HL-60 (cell line): ENCODE data around the gene MEFV.

Experiments used
- CTCF ChIP-seq: IDR thresholded peaks from one replicate; pipeline ENCODE4 v1.5.1; 2011; ENCODE audit warnings: low read length, control low read depth, inconsistent platforms; ENCODE audit not compliant: insufficient read depth
- GABPA ChIP-seq: IDR thresholded peaks from 2 replicates; pipeline ENCODE4 v1.6.1; 2012; ENCODE audit warnings: low read depth
- POLR2AphosphoS5 ChIP-seq: IDR thresholded peaks from 2 replicates; pipeline ENCODE4 v1.6.1; 2012; ENCODE audit warnings: low read depth
- SPI1 ChIP-seq: IDR thresholded peaks from 2 replicates; pipeline ENCODE4 v1.6.1; 2012; ENCODE audit warnings: low read depth, mild to moderate bottlenecking, borderline replicate concordance
- TF ChIP-seq, protein P1 (sequence below): IDR thresholded peaks from 2 replicates; pipeline ENCODE4 v1.6.1; 2012; ENCODE audit warnings: low read depth; ENCODE audit not compliant: insufficient replicate concordance

GRCh38 chr16:3195975-3196374, 60.5 kb downstream of the MEFV start:
- TF ChIP-seq CTCF (no peak), POLR2AphosphoS5 (no peak), SPI1 (no peak), GABPA (no peak)
- TF ChIP-seq, protein P1, sequence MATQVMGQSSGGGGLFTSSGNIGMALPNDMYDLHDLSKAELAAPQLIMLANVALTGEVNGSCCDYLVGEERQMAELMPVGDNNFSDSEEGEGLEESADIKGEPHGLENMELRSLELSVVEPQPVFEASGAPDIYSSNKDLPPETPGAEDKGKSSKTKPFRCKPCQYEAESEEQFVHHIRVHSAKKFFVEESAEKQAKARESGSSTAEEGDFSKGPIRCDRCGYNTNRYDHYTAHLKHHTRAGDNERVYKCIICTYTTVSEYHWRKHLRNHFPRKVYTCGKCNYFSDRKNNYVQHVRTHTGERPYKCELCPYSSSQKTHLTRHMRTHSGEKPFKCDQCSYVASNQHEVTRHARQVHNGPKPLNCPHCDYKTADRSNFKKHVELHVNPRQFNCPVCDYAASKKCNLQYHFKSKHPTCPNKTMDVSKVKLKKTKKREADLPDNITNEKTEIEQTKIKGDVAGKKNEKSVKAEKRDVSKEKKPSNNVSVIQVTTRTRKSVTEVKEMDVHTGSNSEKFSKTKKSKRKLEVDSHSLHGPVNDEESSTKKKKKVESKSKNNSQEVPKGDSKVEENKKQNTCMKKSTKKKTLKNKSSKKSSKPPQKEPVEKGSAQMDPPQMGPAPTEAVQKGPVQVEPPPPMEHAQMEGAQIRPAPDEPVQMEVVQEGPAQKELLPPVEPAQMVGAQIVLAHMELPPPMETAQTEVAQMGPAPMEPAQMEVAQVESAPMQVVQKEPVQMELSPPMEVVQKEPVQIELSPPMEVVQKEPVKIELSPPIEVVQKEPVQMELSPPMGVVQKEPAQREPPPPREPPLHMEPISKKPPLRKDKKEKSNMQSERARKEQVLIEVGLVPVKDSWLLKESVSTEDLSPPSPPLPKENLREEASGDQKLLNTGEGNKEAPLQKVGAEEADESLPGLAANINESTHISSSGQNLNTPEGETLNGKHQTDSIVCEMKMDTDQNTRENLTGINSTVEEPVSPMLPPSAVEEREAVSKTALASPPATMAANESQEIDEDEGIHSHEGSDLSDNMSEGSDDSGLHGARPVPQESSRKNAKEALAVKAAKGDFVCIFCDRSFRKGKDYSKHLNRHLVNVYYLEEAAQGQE: no peak
